GM12872 (cell line): ENCODE results near the gene FMO2.

Source experiments
- TF ChIP-seq, protein P1 (sequence below): IDR thresholded peaks from 3 replicates; pipeline ENCODE4 v1.5.1; 2011; ENCODE audit warnings: low read depth, mild to moderate bottlenecking, low read length, moderate library complexity; ENCODE audit not compliant: insufficient read depth

Gene FMO2

DNA sequence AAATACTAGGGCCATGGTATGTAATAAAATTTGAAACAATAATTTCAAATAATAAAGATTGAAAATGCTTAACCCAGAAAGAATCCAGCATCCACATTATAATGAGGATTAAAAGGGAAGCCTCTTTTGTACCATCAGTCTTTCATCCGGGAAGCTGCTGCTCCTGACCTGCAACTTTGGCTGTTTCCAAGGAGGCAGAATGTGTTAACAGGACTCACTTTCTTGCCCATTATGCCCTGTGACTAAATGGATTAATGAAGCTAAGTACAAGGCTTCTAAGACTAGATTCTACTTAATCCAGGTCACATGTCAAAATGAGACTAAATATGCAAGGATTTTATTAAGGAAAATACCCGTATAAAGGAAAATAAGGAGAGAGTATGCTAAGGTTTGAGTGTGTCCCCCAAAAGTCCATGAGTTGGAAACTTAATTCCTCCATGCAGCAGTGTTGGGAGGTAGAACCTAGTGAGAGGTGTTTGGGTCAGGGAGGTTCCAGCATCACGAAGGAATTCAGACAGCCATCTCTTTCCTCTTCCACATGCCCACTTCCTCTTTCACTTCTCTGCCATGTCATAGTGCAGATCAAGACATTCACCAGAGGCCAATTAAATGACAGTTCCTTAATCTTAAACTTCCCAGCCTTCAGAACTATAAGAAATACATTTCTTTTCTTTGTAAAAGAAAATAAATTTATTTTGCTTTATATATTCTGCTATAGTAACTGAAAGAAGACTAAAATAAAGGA is 27.7 kb downstream of the FMO2 start:
- TF ChIP-seq, protein P1, sequence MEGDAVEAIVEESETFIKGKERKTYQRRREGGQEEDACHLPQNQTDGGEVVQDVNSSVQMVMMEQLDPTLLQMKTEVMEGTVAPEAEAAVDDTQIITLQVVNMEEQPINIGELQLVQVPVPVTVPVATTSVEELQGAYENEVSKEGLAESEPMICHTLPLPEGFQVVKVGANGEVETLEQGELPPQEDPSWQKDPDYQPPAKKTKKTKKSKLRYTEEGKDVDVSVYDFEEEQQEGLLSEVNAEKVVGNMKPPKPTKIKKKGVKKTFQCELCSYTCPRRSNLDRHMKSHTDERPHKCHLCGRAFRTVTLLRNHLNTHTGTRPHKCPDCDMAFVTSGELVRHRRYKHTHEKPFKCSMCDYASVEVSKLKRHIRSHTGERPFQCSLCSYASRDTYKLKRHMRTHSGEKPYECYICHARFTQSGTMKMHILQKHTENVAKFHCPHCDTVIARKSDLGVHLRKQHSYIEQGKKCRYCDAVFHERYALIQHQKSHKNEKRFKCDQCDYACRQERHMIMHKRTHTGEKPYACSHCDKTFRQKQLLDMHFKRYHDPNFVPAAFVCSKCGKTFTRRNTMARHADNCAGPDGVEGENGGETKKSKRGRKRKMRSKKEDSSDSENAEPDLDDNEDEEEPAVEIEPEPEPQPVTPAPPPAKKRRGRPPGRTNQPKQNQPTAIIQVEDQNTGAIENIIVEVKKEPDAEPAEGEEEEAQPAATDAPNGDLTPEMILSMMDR, result no peak

DNA sequence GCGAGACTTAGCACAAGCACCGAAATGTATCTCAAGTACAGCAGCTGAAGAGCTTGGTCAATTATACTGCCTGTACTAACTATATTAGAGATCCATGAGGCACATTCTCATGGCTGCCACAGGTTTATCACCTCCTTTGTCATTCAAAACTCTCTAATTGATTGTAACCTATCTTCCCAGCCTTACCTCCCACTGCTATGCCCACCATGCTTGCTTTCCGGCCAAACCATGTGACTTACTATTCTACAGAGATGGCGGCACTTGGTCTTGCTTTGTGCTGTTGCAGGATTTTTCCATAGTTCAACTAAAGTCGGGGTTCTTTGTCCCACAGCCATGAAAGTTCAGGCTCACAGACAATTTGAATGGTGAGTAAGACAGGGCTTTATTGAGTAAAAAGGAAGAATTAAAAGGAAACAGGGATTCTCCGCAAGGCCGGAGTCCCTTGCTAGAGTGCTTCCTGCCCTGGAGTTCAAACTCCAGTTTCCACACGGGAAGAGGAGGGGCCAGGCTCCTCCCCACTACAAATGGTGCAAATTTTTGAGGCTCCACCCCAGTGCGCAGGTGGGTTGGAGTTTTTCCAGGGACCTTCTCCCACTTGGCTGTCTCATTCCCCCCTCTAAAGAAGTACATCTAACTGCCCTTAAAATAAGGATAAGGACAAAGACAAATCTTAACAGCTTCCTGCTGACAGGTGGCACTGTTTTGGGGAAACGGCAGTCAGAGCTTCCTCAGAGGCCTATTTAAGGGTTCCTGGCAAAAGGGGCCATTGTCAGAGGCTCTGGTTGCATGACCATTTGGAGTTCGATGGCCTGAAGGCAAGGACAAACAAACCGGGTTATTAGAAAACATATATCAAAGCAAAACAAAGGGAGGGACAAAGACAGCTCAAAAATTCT is 28.7 kb downstream of the FMO2 start:
- TF ChIP-seq, protein P1, result no peak

DNA sequence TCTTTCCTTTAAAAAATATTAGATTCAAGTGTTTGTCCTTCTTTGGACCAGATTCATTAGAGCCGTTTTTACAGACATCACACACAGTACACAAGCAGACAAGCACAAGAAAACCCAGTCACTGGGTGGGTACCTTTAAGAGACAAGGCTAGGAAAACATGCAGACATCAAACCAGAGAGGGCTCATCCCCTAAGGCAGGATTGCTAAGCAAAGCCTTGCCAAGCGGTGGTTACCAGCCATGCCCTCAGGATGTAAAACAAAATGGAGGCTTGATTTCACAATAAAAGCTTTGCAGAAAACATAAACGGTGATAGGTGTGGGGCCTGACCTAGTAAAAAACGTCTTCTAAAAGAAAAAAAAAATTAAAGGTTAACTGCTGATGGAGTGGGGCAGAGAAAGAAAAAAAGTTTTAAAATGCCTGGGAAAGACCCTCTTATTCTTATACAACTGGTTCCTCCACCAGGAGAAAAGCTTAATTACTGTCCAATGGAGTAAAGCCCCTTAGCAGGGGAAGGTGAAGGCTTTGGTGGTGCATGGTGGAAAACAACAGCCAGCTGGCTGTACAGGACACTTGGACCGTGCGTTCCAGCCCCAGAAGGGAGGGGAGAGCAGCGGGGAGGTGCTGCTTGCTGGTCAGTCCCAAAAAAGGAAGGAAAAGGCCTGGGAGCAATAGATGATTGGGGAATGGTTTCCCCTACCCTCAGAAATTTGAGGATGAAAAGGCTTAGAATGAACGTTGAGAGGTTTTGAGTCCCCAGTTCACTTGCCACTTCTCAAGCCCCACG is 32.8 kb downstream of the FMO2 start:
- TF ChIP-seq, protein P1, result no peak

DNA sequence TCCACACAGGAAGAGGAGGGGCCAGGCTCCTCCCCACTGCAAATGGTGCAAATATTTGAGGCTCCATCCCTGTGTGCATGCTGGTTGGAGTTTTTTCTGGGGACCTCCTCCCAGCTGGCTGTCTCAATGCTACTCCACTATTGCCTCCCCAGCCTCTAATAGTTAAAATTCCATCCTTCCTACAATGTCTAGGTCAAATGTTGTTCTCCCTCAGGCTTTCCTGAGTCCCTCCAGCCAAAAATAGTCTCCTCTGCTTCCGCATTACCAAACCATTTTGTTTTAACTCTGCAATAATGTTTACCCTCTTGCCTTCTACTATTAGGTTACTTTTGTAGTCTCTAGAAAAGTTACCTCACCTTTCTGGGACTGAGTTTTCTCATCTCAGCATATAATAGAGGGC is 33.6 kb downstream of the FMO2 start:
- TF ChIP-seq, protein P1, result no peak

DNA sequence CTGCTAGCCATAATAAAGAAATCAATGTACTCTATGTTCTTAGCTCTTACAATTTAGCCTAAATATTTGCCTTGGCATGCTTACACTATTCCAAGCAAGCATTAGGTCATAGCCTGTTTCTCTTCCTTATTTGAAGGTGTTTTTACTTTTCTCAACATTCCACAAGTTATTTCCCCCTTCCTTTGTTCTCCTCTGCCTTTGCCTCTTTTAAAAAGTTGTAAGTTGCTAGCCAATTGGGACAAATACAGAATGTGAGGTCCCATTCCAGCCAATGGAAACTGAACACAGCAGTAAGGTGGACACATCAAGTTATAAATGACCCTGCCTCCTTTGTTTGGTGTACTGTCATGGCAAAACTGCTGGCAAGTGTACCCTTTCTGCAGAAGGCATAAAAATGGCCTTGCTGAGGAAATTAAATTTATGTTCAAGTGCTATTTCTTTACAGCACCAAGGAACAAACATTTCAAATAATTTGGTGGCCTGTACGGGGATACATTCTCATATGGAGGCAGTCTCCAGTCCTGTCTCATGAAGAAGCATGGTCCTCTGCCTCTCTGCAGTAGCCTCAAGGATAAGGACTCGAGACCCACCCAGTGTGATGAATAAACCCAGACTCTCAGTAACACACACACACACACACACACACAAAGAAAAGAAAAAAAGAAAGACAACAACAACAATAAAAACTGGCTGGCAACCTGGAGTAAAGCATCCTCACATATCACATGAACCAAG is 34.4 kb downstream of the FMO2 start:
- TF ChIP-seq, protein P1, result no peak

DNA sequence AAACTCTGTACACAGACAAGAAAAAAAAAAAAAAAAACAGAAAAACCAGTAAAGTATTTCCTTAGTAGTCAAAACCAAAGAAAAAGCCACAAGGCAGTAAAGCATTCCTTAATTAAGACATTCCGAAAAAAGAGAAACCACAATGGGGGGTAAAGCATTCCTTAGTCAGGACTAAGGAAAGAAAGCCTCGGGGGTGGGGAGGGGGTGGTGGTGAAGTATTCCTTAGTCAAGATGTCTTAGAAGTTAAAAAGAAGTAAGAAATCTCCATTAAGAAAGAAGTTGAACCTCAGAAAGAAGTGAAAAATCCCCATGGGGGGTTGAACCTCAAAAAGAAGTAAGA is 35.0 kb downstream of the FMO2 start:
- TF ChIP-seq, protein P1, result no peak
